ENCODE data around the gene COX6B1.

DNA sequence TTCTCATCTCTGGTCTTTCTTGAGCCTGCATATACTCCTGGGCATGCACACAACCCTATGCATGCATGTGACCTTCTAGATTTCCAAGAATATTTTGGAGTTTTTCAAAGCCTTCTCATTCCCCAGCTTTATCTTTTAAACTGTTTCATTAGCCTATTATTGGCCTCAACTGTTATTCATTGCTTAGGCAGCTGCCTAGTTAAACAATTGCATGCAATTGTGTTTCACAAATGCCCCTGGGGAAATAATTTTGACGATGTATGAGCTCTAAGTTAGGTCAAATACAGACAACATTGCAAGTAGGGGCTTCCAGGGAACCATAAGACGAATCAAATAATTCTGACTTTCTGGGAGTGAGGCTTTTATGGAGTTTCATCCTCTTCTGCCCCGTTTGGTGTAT is 15.9 kb downstream of the COX6B1 start:
- TF ChIP-seq POLR2AphosphoS5 (IDR thresholded peaks at IDR 0.05; ENCODE audit: low read depth, low read length): no peak
- TF ChIP-seq, protein P1, sequence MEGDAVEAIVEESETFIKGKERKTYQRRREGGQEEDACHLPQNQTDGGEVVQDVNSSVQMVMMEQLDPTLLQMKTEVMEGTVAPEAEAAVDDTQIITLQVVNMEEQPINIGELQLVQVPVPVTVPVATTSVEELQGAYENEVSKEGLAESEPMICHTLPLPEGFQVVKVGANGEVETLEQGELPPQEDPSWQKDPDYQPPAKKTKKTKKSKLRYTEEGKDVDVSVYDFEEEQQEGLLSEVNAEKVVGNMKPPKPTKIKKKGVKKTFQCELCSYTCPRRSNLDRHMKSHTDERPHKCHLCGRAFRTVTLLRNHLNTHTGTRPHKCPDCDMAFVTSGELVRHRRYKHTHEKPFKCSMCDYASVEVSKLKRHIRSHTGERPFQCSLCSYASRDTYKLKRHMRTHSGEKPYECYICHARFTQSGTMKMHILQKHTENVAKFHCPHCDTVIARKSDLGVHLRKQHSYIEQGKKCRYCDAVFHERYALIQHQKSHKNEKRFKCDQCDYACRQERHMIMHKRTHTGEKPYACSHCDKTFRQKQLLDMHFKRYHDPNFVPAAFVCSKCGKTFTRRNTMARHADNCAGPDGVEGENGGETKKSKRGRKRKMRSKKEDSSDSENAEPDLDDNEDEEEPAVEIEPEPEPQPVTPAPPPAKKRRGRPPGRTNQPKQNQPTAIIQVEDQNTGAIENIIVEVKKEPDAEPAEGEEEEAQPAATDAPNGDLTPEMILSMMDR (IDR thresholded peaks at IDR 0.05): no peak

Measured in Panc1 (cell line).